ENCODE measurements around the gene FGFR4.

GRCh38 chr5:177071666-177072385 is 14.9 kb upstream of the FGFR4 start:
- TF ChIP-seq CTCF (IDR thresholded peaks at IDR 0.05; ENCODE audit: insufficient read depth, low read length, poor library complexity, severe bottlenecking) (peak; percentile 89), EZH2phosphoT487 (conservative IDR thresholded peaks at IDR 0.05; ENCODE audit: low read length) (no peak)

All from SU-DHL-6 (cell line).